ENCODE measurements around the gene NF1. TPM values are rescaled to one million over a fixed set of nuclear protein-coding genes. Genes with fewer than 3 reads are reported as not detected.

The NF1 gene
- total RNA-seq, 1 donor from 2014 or later = 82.5 TPM

DNA sequence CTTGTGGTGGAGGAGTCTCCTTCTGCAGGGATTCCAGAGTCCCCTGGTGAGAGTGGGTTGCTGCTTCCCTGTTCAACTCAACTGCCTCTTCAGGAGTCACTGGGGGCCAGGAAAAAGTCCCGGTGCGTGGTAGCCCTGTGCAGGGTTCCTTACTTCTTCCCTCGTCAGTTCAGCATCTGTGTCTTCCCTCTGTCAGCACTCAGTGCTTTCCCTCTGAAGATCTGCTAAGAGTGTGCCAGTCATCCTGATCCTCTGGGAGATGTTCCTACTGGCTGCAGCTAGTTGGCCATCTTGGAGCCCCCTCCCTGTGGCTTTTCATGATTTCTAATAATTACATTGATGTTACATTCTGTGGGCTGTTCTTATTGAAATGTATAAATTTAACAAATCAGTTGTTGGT is 36.5 kb downstream of the NF1 start:
- H3K27me3 Mint-ChIP-seq = no peaks in the 10 kb centered on the region
- DNase-seq (ENCODE audit: low spot score, unreplicated experiment) = no peak
- H3K9me3 Mint-ChIP-seq (ENCODE audit: low read depth) = no peaks in the 10 kb centered on the region
- H3K36me3 Mint-ChIP-seq (ENCODE audit: insufficient read depth) = peaks cover 13% of the 10 kb centered on the region
- no peak overlapping the region for H3K4me3 Mint-ChIP-seq (ENCODE audit: low read depth)
- H3K4me1 Mint-ChIP-seq (ENCODE audit: low read depth) = peaks cover 6% of the 10 kb centered on the region
- H3K27ac Mint-ChIP-seq = no peak overlapping the region
- TF ChIP-seq, protein P1, sequence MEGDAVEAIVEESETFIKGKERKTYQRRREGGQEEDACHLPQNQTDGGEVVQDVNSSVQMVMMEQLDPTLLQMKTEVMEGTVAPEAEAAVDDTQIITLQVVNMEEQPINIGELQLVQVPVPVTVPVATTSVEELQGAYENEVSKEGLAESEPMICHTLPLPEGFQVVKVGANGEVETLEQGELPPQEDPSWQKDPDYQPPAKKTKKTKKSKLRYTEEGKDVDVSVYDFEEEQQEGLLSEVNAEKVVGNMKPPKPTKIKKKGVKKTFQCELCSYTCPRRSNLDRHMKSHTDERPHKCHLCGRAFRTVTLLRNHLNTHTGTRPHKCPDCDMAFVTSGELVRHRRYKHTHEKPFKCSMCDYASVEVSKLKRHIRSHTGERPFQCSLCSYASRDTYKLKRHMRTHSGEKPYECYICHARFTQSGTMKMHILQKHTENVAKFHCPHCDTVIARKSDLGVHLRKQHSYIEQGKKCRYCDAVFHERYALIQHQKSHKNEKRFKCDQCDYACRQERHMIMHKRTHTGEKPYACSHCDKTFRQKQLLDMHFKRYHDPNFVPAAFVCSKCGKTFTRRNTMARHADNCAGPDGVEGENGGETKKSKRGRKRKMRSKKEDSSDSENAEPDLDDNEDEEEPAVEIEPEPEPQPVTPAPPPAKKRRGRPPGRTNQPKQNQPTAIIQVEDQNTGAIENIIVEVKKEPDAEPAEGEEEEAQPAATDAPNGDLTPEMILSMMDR (IDR thresholded peaks at IDR 0.05; ENCODE audit: unreplicated experiment) = no peak

DNA sequence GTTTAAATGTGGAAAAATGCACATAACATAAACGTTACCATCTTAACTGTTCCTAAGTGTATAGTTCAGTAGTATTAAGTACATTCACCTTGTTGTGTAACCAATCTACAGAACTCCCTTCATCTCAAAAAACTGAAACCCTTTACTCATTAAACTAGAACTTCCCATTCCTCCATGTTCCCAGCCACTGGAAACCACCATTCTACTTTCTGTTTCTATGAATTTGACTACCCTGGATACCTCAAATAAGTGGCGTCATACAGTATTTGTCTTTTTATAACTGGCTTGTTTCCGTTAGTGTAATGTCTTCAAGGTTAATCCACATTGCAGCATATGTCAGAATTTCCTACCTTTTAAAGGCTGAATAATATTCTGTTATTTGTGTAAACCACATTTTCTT is 38.2 kb downstream of the NF1 start:
- Mint-ChIP-seq H3K4me3 (ENCODE audit: low read depth) (no peak overlapping the region), H3K9me3 (ENCODE audit: low read depth) (peaks cover 8% of the 10 kb centered on the region), H3K4me1 (ENCODE audit: low read depth) (peaks cover 3% of the 10 kb centered on the region), H3K36me3 (ENCODE audit: insufficient read depth) (peaks cover 22% of the 10 kb centered on the region), H3K27me3 (no peaks in the 10 kb centered on the region), H3K27ac (no peak overlapping the region)
- TF ChIP-seq, protein P1 (IDR thresholded peaks at IDR 0.05; ENCODE audit: unreplicated experiment) = no peak
- no peak for DNase-seq (ENCODE audit: low spot score, unreplicated experiment)

DNA sequence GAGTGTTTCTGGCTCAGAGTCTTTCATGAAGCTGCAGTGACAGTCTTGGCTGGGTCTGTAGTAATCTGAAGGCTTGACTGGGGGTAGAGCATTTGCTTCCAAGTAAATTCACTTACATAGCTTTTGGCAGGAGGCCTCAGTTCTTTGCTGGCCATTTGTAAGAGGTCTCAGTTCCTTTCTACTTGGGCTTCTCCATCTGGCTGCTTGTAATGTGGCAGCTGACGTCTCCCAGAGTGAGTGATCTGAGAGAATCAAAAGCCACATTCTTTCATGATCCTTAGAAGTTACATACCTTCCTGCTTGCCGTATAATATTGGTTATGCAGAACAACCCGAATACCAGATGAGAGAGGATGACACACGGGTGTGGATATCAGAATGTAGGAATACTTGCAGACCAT is 39.8 kb downstream of the NF1 start:
- Mint-ChIP-seq H3K27ac (no peak overlapping the region), H3K9me3 (ENCODE audit: low read depth) (peaks cover 8% of the 10 kb centered on the region), H3K27me3 (no peaks in the 10 kb centered on the region), H3K4me3 (ENCODE audit: low read depth) (no peak overlapping the region), H3K4me1 (ENCODE audit: low read depth) (peaks cover 2% of the 10 kb centered on the region), H3K36me3 (ENCODE audit: insufficient read depth) (peaks cover 20% of the 10 kb centered on the region)
- TF ChIP-seq, protein P1 (IDR thresholded peaks at IDR 0.05; ENCODE audit: unreplicated experiment) = no peak
- DNase-seq (ENCODE audit: low spot score, unreplicated experiment) = no peak

DNA sequence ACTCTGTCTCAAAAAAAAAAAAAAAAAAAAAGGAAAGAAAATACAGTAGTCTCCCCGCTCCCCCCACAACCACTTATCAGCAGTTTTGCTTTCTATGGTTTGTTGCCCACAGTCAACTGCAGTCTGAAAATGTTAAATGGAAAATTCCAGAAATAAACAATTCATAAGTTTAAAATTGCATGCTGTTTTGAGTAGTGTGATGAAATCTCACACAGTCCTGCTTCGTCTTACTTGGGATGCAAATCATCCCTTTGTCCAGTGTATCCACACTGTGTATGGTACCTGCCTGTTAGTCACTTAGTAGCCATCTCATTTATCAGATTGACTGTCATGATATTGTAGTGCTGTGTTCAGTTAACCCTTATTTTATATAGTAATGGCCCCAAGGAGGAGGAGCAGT is 41.5 kb downstream of the NF1 start:
- Mint-ChIP-seq H3K4me1 (ENCODE audit: low read depth) (peaks cover under 1% of the 10 kb centered on the region), H3K4me3 (ENCODE audit: low read depth) (no peak overlapping the region), H3K27ac (no peak overlapping the region), H3K36me3 (ENCODE audit: insufficient read depth) (peaks cover 19% of the 10 kb centered on the region), H3K9me3 (ENCODE audit: low read depth) (peaks cover 8% of the 10 kb centered on the region), H3K27me3 (no peaks in the 10 kb centered on the region)
- no peak for DNase-seq (ENCODE audit: low spot score, unreplicated experiment)
- TF ChIP-seq, protein P1 (IDR thresholded peaks at IDR 0.05; ENCODE audit: unreplicated experiment) = no peak

DNA sequence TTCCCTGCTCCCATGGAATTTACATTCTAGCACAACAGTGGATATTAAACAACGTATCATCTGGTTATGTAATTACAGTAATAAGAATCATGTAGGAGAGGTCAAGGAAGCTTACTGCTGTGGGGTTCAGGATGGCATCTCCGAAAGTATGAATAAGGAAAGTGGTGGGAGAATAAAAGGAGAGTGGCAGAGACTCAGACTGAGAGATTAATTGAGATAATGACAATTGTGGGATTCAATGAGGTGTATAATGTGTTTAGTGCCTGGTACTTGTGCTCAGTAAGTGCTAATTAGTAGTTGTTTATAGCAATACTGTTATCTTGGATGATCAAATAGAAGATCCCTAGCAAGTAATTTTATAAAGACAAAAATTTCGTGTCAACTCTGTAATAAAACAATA is 45.3 kb downstream of the NF1 start:
- TF ChIP-seq, protein P1 (IDR thresholded peaks at IDR 0.05; ENCODE audit: unreplicated experiment) = no peak
- Mint-ChIP-seq H3K27ac (no peak overlapping the region), H3K4me3 (ENCODE audit: low read depth) (no peak overlapping the region), H3K4me1 (ENCODE audit: low read depth) (peaks cover 7% of the 10 kb centered on the region), H3K36me3 (ENCODE audit: insufficient read depth) (peaks cover 21% of the 10 kb centered on the region), H3K27me3 (no peaks in the 10 kb centered on the region), H3K9me3 (ENCODE audit: low read depth) (peaks cover 8% of the 10 kb centered on the region)
- no peak for DNase-seq (ENCODE audit: low spot score, unreplicated experiment)

Measured in progenitor cell of endocrine pancreas (in vitro differentiated cells).